ENCODE results near the gene TMEM123.

- no peak for TF ChIP-seq CTCF (conservative IDR thresholded peaks at IDR 0.05; ENCODE audit: low read depth, low read length)
- no peak for TF ChIP-seq EZH2 (IDR thresholded peaks at IDR 0.05; ENCODE audit: borderline replicate concordance, low read depth, low read length, poor library complexity, severe bottlenecking)
Observed at GRCh38 chr11:102393272-102393730, 59.3 kb downstream of the TMEM123 start.

Data from A673 (cell line).